ENCODE data around the gene COPS2.
"Not testable (repeated sequence)": the region's sequence is repeated elsewhere in the genome, so short reads cannot be mapped to it uniquely, and the experiment has no call there.

- TF ChIP-seq CTCF, POLR2A (IDR thresholded peaks at IDR 0.05): not testable (repeated sequence)
Observed at GRCh38 chr15:49183741-49184140, 28.3 kb upstream of the COPS2 start.

All from esophagus squamous epithelium (tissue), 4 donors.